ENCODE measurements around the gene RFTN1. TPM values are rescaled to one million over a fixed set of nuclear protein-coding genes. Genes with fewer than 3 reads are reported as not detected.

RFTN1 gene
- total RNA-seq, 1 donor from 2014 or later, result 84.1 TPM

DNA sequence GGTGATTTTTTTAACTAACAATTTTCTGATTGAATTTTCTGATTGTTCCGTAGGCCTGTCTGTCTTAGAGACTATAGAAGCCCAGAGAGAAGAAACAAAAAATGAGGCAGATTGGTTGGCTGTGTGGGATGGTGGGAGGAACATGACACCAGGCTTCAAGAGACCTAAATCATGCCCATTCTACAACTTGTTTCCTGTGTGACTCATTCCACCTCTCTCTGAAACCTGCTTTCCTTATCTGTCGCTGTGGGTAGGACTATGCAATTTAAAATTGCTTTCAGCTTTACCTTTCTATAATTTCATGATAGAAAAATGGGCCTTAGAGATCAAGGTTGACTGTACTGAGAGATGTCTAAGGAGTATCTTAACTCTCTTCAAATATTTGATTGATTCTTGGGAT, 203.9 kb downstream of the RFTN1 start:
- TF ChIP-seq, protein P1, sequence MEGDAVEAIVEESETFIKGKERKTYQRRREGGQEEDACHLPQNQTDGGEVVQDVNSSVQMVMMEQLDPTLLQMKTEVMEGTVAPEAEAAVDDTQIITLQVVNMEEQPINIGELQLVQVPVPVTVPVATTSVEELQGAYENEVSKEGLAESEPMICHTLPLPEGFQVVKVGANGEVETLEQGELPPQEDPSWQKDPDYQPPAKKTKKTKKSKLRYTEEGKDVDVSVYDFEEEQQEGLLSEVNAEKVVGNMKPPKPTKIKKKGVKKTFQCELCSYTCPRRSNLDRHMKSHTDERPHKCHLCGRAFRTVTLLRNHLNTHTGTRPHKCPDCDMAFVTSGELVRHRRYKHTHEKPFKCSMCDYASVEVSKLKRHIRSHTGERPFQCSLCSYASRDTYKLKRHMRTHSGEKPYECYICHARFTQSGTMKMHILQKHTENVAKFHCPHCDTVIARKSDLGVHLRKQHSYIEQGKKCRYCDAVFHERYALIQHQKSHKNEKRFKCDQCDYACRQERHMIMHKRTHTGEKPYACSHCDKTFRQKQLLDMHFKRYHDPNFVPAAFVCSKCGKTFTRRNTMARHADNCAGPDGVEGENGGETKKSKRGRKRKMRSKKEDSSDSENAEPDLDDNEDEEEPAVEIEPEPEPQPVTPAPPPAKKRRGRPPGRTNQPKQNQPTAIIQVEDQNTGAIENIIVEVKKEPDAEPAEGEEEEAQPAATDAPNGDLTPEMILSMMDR (IDR thresholded peaks at IDR 0.05), result no peak
- Mint-ChIP-seq H3K9me3 (ENCODE audit: unreplicated experiment) (peaks cover 6% of the 10 kb centered on the region), H3K27me3 (ENCODE audit: unreplicated experiment) (no peaks in the 10 kb centered on the region), H3K4me1 (ENCODE audit: unreplicated experiment) (peaks cover 3% of the 10 kb centered on the region), H3K36me3 (ENCODE audit: unreplicated experiment) (peaks cover 40% of the 10 kb centered on the region), H3K27ac (ENCODE audit: unreplicated experiment) (no peak overlapping the region), H3K4me3 (ENCODE audit: unreplicated experiment) (no peak overlapping the region)
- no peak for DNase-seq (ENCODE audit: extremely low spot score, unreplicated experiment)

DNA sequence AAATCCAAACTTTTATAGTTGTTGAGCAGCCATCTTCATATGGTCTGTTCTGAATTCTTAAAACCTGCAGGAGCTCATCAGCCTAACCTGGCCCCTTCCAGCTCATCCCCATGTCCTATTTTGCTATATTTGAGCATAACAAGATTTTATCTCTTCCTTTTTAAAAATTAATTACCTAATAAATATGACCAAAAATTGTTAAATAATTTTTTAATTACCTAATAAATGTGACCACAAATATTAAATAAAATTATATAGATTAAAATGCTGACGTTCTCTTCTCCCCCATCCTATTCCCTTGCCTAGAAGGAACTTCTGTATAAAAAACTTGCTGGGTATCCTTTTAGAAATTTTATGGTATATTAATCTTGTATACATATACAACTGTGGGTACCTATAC, 204.8 kb downstream of the RFTN1 start:
- Mint-ChIP-seq H3K27ac (ENCODE audit: unreplicated experiment) (no peak overlapping the region), H3K4me1 (ENCODE audit: unreplicated experiment) (no peaks in the 10 kb centered on the region), H3K4me3 (ENCODE audit: unreplicated experiment) (no peak overlapping the region), H3K27me3 (ENCODE audit: unreplicated experiment) (no peaks in the 10 kb centered on the region), H3K36me3 (ENCODE audit: unreplicated experiment) (peaks cover 43% of the 10 kb centered on the region), H3K9me3 (ENCODE audit: unreplicated experiment) (peaks cover 6% of the 10 kb centered on the region)
- TF ChIP-seq, protein P1 (IDR thresholded peaks at IDR 0.05), result no peak
- DNase-seq (ENCODE audit: extremely low spot score, unreplicated experiment), result no peak

DNA sequence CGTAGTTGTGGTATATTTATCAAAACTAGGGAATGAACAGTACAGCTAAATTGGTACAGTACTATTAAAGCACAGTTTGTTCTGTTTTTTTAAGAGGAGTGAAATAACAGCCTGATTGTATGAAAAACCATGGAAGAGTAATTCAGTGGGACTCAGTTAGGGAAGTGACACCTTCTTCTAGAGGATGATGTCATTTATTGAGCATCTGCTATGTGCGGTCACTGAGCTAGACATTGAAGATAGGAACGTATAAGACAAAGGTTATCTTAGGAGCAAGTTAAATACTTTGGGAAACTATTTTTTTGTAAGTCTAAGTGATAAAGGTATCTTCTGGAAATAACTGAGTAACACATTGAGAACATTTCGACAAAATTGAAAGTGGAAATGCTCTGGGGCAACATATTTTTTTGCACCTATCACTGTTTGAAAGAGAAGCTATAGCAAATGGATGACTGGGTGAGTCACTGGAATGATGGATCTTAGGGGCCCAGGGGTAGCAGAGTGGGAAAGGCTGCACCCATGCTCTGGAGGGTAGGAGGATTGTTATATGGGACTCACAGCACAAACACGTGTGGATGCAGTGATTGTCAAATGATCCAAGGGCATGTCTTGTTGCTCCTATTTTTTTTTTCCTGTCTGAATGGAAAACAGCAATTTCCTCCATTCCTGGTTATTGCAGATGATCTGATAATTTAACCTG, 205.5 kb downstream of the RFTN1 start:
- Mint-ChIP-seq H3K4me3 (ENCODE audit: unreplicated experiment) (no peak overlapping the region), H3K9me3 (ENCODE audit: unreplicated experiment) (peaks cover 6% of the 10 kb centered on the region), H3K27me3 (ENCODE audit: unreplicated experiment) (no peaks in the 10 kb centered on the region), H3K4me1 (ENCODE audit: unreplicated experiment) (no peaks in the 10 kb centered on the region), H3K36me3 (ENCODE audit: unreplicated experiment) (peaks cover 50% of the 10 kb centered on the region), H3K27ac (ENCODE audit: unreplicated experiment) (peak overlapping the region; percentile 18)
- TF ChIP-seq, protein P1 (IDR thresholded peaks at IDR 0.05), result no peak
- DNase-seq (ENCODE audit: extremely low spot score, unreplicated experiment), result no peak

DNA sequence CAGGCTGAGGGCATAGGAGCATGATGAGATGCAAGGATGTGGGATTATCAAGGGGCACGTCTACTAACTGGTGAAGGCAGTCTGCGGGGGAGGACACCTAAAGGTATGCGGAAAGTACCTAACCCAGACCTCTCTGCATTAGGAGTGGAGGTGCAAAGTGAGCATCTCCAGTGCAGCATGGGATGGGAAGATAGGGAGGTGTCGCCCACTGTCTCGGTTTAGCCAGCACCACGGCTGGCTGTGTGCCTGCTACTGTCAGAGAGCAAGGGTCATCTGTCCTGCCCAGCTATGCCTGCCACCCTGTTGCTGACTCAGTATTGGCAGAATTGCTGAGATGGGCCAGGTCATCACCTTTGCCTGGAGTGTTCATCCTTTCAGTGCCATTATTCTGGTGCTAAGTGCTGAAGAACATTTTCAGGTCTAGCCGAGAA, 208.4 kb downstream of the RFTN1 start:
- no peak overlapping the region for H3K27ac Mint-ChIP-seq (ENCODE audit: unreplicated experiment)
- no peak for DNase-seq (ENCODE audit: extremely low spot score, unreplicated experiment)
- H3K27me3 Mint-ChIP-seq (ENCODE audit: unreplicated experiment), result no peaks in the 10 kb centered on the region
- TF ChIP-seq, protein P1 (IDR thresholded peaks at IDR 0.05), result no peak
- H3K4me3 Mint-ChIP-seq (ENCODE audit: unreplicated experiment), result no peak overlapping the region
- peaks cover 6% of the 10 kb centered on the region for H3K9me3 Mint-ChIP-seq (ENCODE audit: unreplicated experiment)
- H3K36me3 Mint-ChIP-seq (ENCODE audit: unreplicated experiment), result peaks cover 47% of the 10 kb centered on the region
- no peaks in the 10 kb centered on the region for H3K4me1 Mint-ChIP-seq (ENCODE audit: unreplicated experiment)

DNA sequence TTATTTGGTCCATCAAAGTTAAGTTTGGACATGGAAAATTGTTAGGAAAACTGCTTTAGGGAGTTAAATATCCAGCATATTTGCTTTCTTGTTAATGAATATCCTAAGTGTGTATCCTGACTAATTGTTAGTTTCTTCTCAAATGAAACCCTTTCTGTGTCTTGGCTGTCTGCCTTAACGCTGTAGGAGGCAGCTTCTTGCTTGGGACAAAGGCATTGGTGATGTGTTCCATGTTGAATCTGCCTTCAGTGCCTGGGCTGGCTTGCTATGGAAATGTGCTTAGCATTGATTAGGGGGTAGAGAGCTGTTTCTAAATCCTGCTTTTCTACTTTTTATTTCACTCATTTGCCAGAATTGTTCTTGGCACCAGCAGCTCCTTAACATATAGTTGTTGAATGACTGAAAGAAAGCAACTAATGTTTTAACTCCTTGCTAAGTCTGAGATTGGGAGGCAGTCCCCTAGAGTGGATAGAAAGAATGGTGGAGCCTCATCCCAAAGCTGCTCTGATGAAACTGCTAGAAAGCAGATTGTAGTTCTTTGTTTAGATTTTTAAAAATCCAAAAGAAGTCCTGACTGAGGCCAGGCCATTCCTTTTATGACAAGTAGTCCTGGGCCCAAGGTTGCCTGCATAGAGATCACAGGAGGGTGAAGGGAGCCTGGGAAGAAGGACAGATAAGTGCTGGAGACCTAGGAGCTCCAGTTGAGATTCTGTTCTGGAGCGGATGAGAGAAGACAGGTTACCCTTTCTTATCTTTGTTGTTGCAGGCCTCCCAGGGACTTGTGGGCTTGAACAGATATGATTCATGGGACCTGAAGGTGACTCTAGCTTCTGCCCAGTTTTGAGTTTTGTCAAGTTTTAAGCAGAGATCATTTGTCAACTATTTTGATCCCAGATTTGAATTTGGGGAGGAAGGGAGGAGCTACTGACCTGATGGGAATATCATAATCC, 209.2 kb downstream of the RFTN1 start:
- Mint-ChIP-seq H3K4me1 (ENCODE audit: unreplicated experiment) (peaks cover 5% of the 10 kb centered on the region), H3K27ac (ENCODE audit: unreplicated experiment) (no peak overlapping the region), H3K4me3 (ENCODE audit: unreplicated experiment) (no peak overlapping the region), H3K27me3 (ENCODE audit: unreplicated experiment) (no peaks in the 10 kb centered on the region), H3K9me3 (ENCODE audit: unreplicated experiment) (no peaks in the 10 kb centered on the region), H3K36me3 (ENCODE audit: unreplicated experiment) (peaks cover 41% of the 10 kb centered on the region)
- TF ChIP-seq, protein P1 (IDR thresholded peaks at IDR 0.05), result no peak
- DNase-seq (ENCODE audit: extremely low spot score, unreplicated experiment), result no peak

All from osteocyte (in vitro differentiated cells).